Rectal smooth muscle tissue (tissue), 1 donor: ENCODE data around the gene KAZN.

Experiments used
- H3K27ac ChIP-seq: one replicate; pipeline ENCODE4 v1.7.0; 2013; ENCODE audit warnings: low read depth, low read length, inconsistent platforms
- H3K27me3 ChIP-seq: one replicate; pipeline ENCODE4 v1.7.0; 2013; ENCODE audit warnings: low read length; ENCODE audit not compliant: control insufficient read depth, insufficient read depth
- H3K36me3 ChIP-seq: one replicate; pipeline ENCODE4 v1.7.0; 2013; ENCODE audit warnings: low read length; ENCODE audit not compliant: control insufficient read depth, insufficient read depth
- H3K4me1 ChIP-seq: one replicate; pipeline ENCODE4 v1.7.0; 2013; ENCODE audit warnings: low read length; ENCODE audit not compliant: control insufficient read depth, insufficient read depth
- H3K4me3 ChIP-seq: one replicate; pipeline ENCODE4 v1.7.0; 2013; ENCODE audit warnings: low read length
- H3K9ac ChIP-seq: one replicate; pipeline ENCODE4 v1.7.0; 2013; ENCODE audit warnings: low read length

KAZN gene

DNA sequence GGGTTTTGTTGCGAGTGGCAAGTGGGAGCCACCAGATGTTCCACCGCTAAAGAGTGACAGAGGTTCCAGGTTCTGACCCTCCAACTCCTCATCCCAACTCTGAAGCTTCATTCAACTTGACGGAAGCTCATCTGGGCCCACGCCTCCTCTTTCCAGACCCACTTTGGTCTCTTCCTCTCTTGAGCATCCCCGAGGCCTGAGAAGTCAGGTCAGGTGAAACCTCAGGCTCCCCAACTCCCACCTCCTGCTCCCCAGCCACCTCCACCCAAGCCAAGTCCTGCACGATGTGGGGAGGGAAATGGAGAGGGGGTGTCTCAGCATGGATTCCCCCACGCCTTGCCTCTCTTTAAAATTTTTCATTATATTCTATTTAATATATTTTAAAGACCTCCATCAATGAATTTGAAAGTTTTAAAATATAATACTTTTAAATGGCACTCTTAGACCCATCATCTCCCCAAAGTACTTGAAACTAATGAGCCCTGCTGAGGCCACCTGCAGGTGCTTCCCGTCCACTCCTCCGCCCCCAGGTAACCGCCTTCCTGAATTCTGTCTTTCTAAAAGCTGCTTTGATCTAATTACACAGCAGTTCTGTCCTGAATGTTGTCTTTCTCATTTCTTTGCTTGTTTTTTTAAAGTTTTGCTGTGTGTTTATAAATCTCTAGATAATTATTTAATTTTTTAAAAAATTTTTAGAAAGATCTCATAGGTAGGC, 238.1 kb downstream of the KAZN start:
- Histone ChIP-seq H3K36me3 (no peaks in the 10 kb centered on the region), H3K9ac (no peak overlapping the region), H3K4me1 (no peaks in the 10 kb centered on the region), H3K27me3 (no peaks in the 10 kb centered on the region), H3K4me3 (no peak overlapping the region), H3K27ac (no peak overlapping the region)

- Histone ChIP-seq H3K27ac (no peak overlapping the region), H3K36me3 (no peaks in the 10 kb centered on the region), H3K9ac (no peak overlapping the region), H3K4me3 (no peak overlapping the region), H3K4me1 (no peaks in the 10 kb centered on the region), H3K27me3 (no peaks in the 10 kb centered on the region)
Measured at GRCh38 chr1:14840374-14840773, 241.9 kb downstream of the KAZN start.

GRCh38 chr1:14841456-14841855, 243.0 kb downstream of the KAZN start:
- Histone ChIP-seq H3K36me3 (no peaks in the 10 kb centered on the region), H3K27ac (no peak overlapping the region), H3K9ac (no peak overlapping the region), H3K27me3 (no peaks in the 10 kb centered on the region), H3K4me1 (no peaks in the 10 kb centered on the region), H3K4me3 (no peak overlapping the region)

GRCh38 chr1:14841951-14842350, 243.5 kb downstream of the KAZN start:
- no peaks in the 10 kb centered on the region for H3K4me1 ChIP-seq
- H3K9ac ChIP-seq: no peak overlapping the region
- H3K36me3 ChIP-seq: no peaks in the 10 kb centered on the region
- H3K4me3 ChIP-seq: no peak overlapping the region
- H3K27ac ChIP-seq: no peak overlapping the region
- no peaks in the 10 kb centered on the region for H3K27me3 ChIP-seq

- no peak overlapping the region for H3K4me3 ChIP-seq
- H3K4me1 ChIP-seq: no peaks in the 10 kb centered on the region
- no peak overlapping the region for H3K9ac ChIP-seq
- no peak overlapping the region for H3K27ac ChIP-seq
- no peaks in the 10 kb centered on the region for H3K27me3 ChIP-seq
- no peaks in the 10 kb centered on the region for H3K36me3 ChIP-seq
Measured at GRCh38 chr1:14842361-14842760, 243.9 kb downstream of the KAZN start.

DNA sequence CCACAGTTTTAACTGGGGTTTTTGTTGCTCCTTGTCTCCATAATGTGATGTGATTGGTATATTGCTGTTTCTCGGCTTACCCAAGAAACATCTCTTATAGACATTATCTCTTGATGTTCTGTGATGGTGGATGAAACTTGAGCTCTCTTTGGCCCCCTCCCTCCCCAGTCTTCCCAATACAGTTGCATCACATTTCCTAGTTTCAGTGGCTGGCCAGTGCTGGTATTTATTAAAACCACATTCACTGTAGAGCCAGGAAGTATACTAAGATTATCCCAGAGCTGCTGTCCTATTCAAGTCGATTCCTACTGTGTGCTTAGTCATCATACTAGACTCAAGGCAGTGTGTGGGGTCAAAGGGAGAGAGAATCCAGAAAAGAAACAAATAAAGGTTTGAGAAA, 244.4 kb downstream of the KAZN start:
- no peaks in the 10 kb centered on the region for H3K36me3 ChIP-seq
- H3K27ac ChIP-seq: no peak overlapping the region
- H3K9ac ChIP-seq: no peak overlapping the region
- H3K4me1 ChIP-seq: no peaks in the 10 kb centered on the region
- H3K4me3 ChIP-seq: no peak overlapping the region
- no peaks in the 10 kb centered on the region for H3K27me3 ChIP-seq

GRCh38 chr1:14843525-14843924, 245.0 kb downstream of the KAZN start:
- Histone ChIP-seq H3K4me3 (no peak overlapping the region), H3K36me3 (no peaks in the 10 kb centered on the region), H3K4me1 (no peaks in the 10 kb centered on the region)

DNA sequence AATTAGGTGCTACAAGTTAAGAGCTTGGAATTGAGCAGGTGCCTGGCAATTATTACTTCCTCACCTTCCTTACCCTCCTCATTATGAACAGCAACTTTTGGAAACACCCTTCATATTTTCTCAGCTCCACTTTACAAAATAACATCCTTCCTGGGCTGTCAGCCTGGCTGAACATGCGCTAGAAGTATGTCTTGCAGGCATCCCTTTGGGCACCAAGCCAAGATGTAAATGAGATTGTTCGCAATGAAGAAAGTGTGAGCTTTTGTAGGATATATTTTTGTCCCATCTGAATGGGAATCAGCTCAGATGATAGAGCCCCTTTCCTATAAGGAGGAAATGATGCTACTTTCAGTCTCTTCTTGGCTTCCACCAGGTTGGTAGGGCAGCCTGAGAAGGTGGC, 245.9 kb downstream of the KAZN start:
- Histone ChIP-seq H3K4me3 (no peak overlapping the region), H3K36me3 (no peaks in the 10 kb centered on the region), H3K4me1 (no peaks in the 10 kb centered on the region), H3K9ac (no peak overlapping the region), H3K27ac (no peak overlapping the region), H3K27me3 (no peaks in the 10 kb centered on the region)

More at GRCh38 chr1:14843525-14843924, 245.0 kb downstream of the KAZN start:
- no peak overlapping the region for H3K9ac ChIP-seq
- H3K27me3 ChIP-seq: no peaks in the 10 kb centered on the region
- H3K27ac ChIP-seq: no peak overlapping the region

DNA sequence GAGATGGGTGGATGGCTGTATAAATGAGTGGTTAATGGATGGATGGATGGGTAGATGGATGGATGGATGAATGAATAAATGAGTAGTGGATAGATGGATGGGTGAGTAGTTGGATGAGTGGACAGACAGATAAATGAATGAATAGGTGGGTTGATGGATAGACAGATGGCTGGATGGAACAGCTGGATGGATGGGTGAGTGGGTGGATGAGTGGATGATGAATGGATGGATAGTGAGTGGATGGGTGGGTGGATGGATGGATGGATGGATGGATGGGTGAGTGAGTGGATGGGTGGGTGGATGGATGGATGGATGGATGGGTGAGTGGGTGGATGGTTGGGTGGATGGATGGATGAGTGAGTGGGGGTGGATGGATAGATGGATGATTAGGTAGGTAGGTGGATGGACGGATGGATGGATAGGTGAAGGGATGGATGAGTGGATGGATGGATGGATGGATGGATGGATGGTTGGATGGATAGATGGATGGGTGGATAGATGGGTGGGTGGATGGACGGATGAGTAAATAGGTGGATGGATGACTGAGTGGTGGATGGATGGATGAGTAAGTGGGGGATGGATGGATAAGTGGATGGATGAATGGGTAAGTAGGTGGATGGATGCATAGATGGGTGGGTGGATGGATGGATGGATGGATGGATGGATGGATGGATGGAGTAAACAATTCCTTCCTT, 246.6 kb downstream of the KAZN start:
- Histone ChIP-seq H3K27ac (no peak overlapping the region), H3K4me1 (no peaks in the 10 kb centered on the region), H3K36me3 (no peaks in the 10 kb centered on the region), H3K27me3 (no peaks in the 10 kb centered on the region), H3K4me3 (no peak overlapping the region), H3K9ac (no peak overlapping the region)

DNA sequence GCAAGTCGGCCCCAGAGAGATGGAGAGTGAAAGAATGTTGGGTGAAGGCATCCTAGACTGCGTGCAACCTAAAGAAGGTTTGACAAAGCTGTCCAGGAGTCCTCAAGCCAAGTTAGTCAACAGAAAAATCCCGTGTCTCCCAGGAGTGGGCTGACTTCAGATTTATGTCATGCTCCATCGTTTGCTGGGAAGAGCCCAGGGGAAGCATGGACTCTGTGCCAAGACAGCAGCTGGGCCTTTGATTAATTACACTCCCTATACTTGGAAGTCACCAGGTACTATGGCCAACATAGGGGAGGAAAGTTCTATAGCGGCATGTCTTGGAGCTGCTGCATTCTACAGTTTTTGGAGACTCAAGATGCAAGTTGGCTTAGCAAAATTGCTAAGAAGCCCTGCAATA, 247.4 kb downstream of the KAZN start:
- Histone ChIP-seq H3K4me1 (no peaks in the 10 kb centered on the region), H3K9ac (no peak overlapping the region), H3K27ac (no peak overlapping the region), H3K36me3 (no peaks in the 10 kb centered on the region), H3K27me3 (no peaks in the 10 kb centered on the region), H3K4me3 (no peak overlapping the region)

GRCh38 chr1:14846688-14847087, 248.2 kb downstream of the KAZN start:
- Histone ChIP-seq H3K4me3 (no peak overlapping the region), H3K4me1 (no peaks in the 10 kb centered on the region), H3K9ac (no peak overlapping the region), H3K27me3 (no peaks in the 10 kb centered on the region), H3K27ac (no peak overlapping the region), H3K36me3 (no peaks in the 10 kb centered on the region)

DNA sequence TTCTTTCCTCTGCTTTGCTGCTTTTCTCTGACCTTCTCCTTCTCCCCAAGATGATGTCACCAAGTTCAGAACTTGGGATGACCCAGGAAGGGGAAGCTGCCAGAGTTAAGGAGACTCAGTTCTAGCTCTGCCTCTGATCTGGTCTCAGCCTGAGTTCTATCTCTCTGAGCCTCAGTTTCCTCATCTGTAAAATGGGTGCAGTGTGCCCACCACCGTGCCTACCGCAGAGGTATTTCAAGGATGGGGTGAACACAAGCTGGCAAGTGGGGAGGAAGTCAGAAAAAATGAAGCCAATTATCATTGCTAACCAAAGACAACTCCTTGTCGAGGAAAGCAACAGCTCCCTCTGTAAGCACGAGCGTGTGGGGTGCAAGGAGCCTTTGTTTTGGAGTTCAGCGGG, 249.7 kb downstream of the KAZN start:
- Histone ChIP-seq H3K9ac (no peak overlapping the region), H3K4me1 (no peaks in the 10 kb centered on the region), H3K27ac (no peak overlapping the region), H3K36me3 (no peaks in the 10 kb centered on the region), H3K27me3 (no peaks in the 10 kb centered on the region), H3K4me3 (no peak overlapping the region)

- H3K36me3 ChIP-seq: no peaks in the 10 kb centered on the region
- no peak overlapping the region for H3K9ac ChIP-seq
- no peak overlapping the region for H3K27ac ChIP-seq
- no peaks in the 10 kb centered on the region for H3K4me1 ChIP-seq
- no peaks in the 10 kb centered on the region for H3K27me3 ChIP-seq
- no peak overlapping the region for H3K4me3 ChIP-seq
Measured at GRCh38 chr1:14848625-14849024, 250.1 kb downstream of the KAZN start.
